Keratinocyte (primary cell): ENCODE measurements around the gene TMEM220. TPM values are rescaled to one million over a fixed set of nuclear protein-coding genes. Genes with fewer than 3 reads are reported as not detected.

Source experiments
- DNase-seq: peaks from one replicate; pipeline ENCODE4 v3.0.0-alpha.2; 2011; ENCODE audit warnings: low read depth, missing footprints, low spot score
- FAIRE-seq: peaks from 2 replicates; lab custom pipeline; 2011; peaks lifted over from hg19 to GRCh38; lab: Jason Lieb, UNC
- H2AFZ ChIP-seq: 2 replicates; pipeline ENCODE4 v1.6.0; 2012; ENCODE audit warnings: low read length, control low read depth, inconsistent platforms; ENCODE audit not compliant: control insufficient read depth
- H3K27ac ChIP-seq: 2 replicates; pipeline ENCODE4 v1.5.1; 2011; ENCODE audit warnings: low read length; ENCODE audit not compliant: control insufficient read depth, insufficient read depth
- H3K27me3 ChIP-seq: 3 replicates; pipeline ENCODE4 v1.6.0; 2011; ENCODE audit warnings: low read length; ENCODE audit not compliant: control insufficient read depth, insufficient read depth; ENCODE audit errors: extremely low read depth
- H3K36me3 ChIP-seq, 2 experiments: 2 replicates in 1 of 2; 3 replicates in 1 of 2; pipeline ENCODE4 v1.5.1; 2011; ENCODE audit warnings: low read length in 2 of 2, mild to moderate bottlenecking in 1 of 2; ENCODE audit not compliant: control insufficient read depth in 2 of 2, insufficient read depth in 2 of 2; ENCODE audit errors: extremely low read depth in 1 of 2
- H3K4me1 ChIP-seq: 3 replicates; pipeline ENCODE4 v1.5.1; 2011; ENCODE audit warnings: low read length; ENCODE audit not compliant: control insufficient read depth, insufficient read depth; ENCODE audit errors: extremely low read depth
- H3K4me2 ChIP-seq: 3 replicates; pipeline ENCODE4 v1.6.0; 2011; ENCODE audit warnings: low read depth, low read length; ENCODE audit not compliant: control insufficient read depth, insufficient read depth; ENCODE audit errors: extremely low read depth
- H3K4me3 ChIP-seq, 3 experiments: fragments of 200-600 bp in 1 of 3; sonication (generic) in 1 of 3; 2 replicates in 2 of 3; 3 replicates in 1 of 3; pipeline ENCODE4 v1.5.1; 2011 to 2016; ENCODE audit warnings: low read length in 3 of 3, mild to moderate bottlenecking in 3 of 3, control low read depth in 2 of 3, inconsistent platforms in 1 of 3, low read depth in 1 of 3, mixed read lengths in 1 of 3, mixed run types in 1 of 3, moderate library complexity in 1 of 3; ENCODE audit not compliant: control insufficient read depth in 2 of 3, insufficient read depth in 2 of 3; ENCODE audit errors: extremely low read depth in 1 of 3
- H3K79me2 ChIP-seq: 2 replicates; pipeline ENCODE4 v1.6.0; 2012; ENCODE audit warnings: low read length; ENCODE audit not compliant: control insufficient read depth, insufficient read depth
- H3K9ac ChIP-seq: 3 replicates; pipeline ENCODE4 v1.6.0; 2011; ENCODE audit warnings: low read length; ENCODE audit not compliant: control insufficient read depth, insufficient read depth; ENCODE audit errors: extremely low read depth
- H3K9me1 ChIP-seq: 3 replicates; pipeline ENCODE4 v1.6.0; 2011; ENCODE audit warnings: low read length; ENCODE audit not compliant: control insufficient read depth, insufficient read depth; ENCODE audit errors: extremely low read depth
- H3K9me3 ChIP-seq: 2 replicates; pipeline ENCODE4 v1.5.1; 2012; ENCODE audit warnings: low read depth, low read length; ENCODE audit not compliant: control insufficient read depth
- H4K20me1 ChIP-seq: 3 replicates; pipeline ENCODE4 v1.6.0; 2011; ENCODE audit warnings: low read length; ENCODE audit not compliant: control insufficient read depth, insufficient read depth; ENCODE audit errors: extremely low read depth
- CTCF ChIP-seq, 3 experiments: IDR thresholded peaks in 1 of 3; conservative IDR thresholded peaks in 1 of 3; optimal IDR thresholded peaks in 1 of 3; 2 replicates in 2 of 3; 3 replicates in 1 of 3; pipeline versions ENCODE3 to v1.5.1; 2011; ENCODE audit warnings: low read length in 3 of 3, mild to moderate bottlenecking in 3 of 3, moderate library complexity in 2 of 3, control low read depth in 1 of 3, inconsistent platforms in 1 of 3; ENCODE audit not compliant: insufficient read depth in 2 of 3; ENCODE audit errors: extremely low read depth in 1 of 3
- EZH2 ChIP-seq: IDR thresholded peaks from one replicate; pipeline ENCODE4 v1.6.1; 2012; ENCODE audit warnings: inconsistent platforms, mild to moderate bottlenecking, low read length, moderate library complexity
- dilution Hi-C: fragments of 300-500 bp; cut with MboI; formaldehyde crosslinking; loops from one replicate; pipeline ENCODE4 v1.7.0; 2020; ENCODE audit warnings: low sequenced_read_pairs; ENCODE audit not compliant: extremely low pct_ligation_motif_present
- polyA plus RNA-seq, 5 experiments: library from polyadenylated mRNA; depleted of rRNA in 3 of 5; stranded (reverse) in 3 of 5; stranded (forward) in 1 of 5; unstranded in 1 of 5; fragments of >200 nt; gene quantifications; 1 replicate in 1 of 5; 2 replicates in 3 of 5; 3 replicates in 1 of 5; pipeline versions ENCODE4 v1.2.1 to v1.2.3, GENCODE V29; 2011 to 2012; ENCODE audit warnings: missing spikeins in 2 of 5, low read depth in 1 of 5, low replicate concordance in 1 of 5

Gene TMEM220
- polyA plus RNA-seq, 1 donor (not counting 4 experiments of a cell fraction or from before 2014, with no cell fraction given), result 3.3 TPM

GRCh38 chr17:10772425-10773380 is 42.9 kb upstream of the TMEM220 start:
- Histone ChIP-seq H3K4me2 (no peak overlapping the region), H3K9me3 (no peaks in the 10 kb centered on the region), H3K27me3 (no peaks in the 10 kb centered on the region), H3K4me1 (no peaks in the 10 kb centered on the region), H3K4me3 (no peak overlapping the region), H3K9me1 (no peaks in the 10 kb centered on the region), H4K20me1 (no peaks in the 10 kb centered on the region), H2AFZ (no peak overlapping the region), H3K79me2 (no peaks in the 10 kb centered on the region), H3K36me3 (no peaks in the 10 kb centered on the region), H3K9ac (no peak overlapping the region), H3K27ac (no peak overlapping the region)
- no peak for TF ChIP-seq EZH2
- peak; percentile 82 to 96 (median 92) for TF ChIP-seq CTCF (optimal IDR thresholded peaks at IDR 0.05 in 1 of 3, IDR thresholded peaks at IDR 0.05 in 1 of 3, conservative IDR thresholded peaks at IDR 0.05 in 1 of 3; ENCODE audit: extremely low read depth in 1 of 3, insufficient read depth in 2 of 3, low read length in 3 of 3)
- dilution Hi-C loops, result no loop called here
- DNase-seq (peak; percentile 17), FAIRE-seq (peak; percentile 69)

GRCh38 chr17:10771148-10771547 is 41.3 kb upstream of the TMEM220 start:
- TF ChIP-seq CTCF (optimal IDR thresholded peaks at IDR 0.05 in 1 of 3, IDR thresholded peaks at IDR 0.05 in 1 of 3, conservative IDR thresholded peaks at IDR 0.05 in 1 of 3; ENCODE audit: extremely low read depth in 1 of 3, insufficient read depth in 2 of 3, low read length in 3 of 3) (no peak), EZH2 (no peak)
- no peaks in the 10 kb centered on the region for H3K79me2 ChIP-seq
- H3K9me1 ChIP-seq, result no peaks in the 10 kb centered on the region
- no peaks in the 10 kb centered on the region for H3K36me3 ChIP-seq
- H2AFZ ChIP-seq, result no peak overlapping the region
- DNase-seq, result no peak
- no peak overlapping the region for H3K27ac ChIP-seq
- H4K20me1 ChIP-seq, result no peaks in the 10 kb centered on the region
- no peaks in the 10 kb centered on the region for H3K27me3 ChIP-seq
- no peaks in the 10 kb centered on the region for H3K9me3 ChIP-seq
- dilution Hi-C loops, result no loop called here
- H3K4me3 ChIP-seq, result no peak overlapping the region
- H3K4me1 ChIP-seq, result no peaks in the 10 kb centered on the region
- no peak overlapping the region for H3K9ac ChIP-seq
- FAIRE-seq, result no peak
- no peak overlapping the region for H3K4me2 ChIP-seq
